H1 (cell line): ENCODE measurements around the gene CNNM4. TPM values are rescaled to one million over a fixed set of nuclear protein-coding genes. Genes with fewer than 3 reads are reported as not detected.

Experiments
- RXRA ChIP-seq: IDR thresholded peaks from 2 replicates; pipeline ENCODE4 v1.6.1; 2011; ENCODE audit warnings: low read depth, mild to moderate bottlenecking, low read length, moderate library complexity; ENCODE audit not compliant: insufficient read depth
- SIRT6 ChIP-seq: IDR thresholded peaks from one replicate; pipeline ENCODE4 v1.7.1; 2012; ENCODE audit warnings: low read length, inconsistent platforms
- SP1 ChIP-seq: IDR thresholded peaks from 2 replicates; pipeline ENCODE4 v1.6.1; 2011; ENCODE audit warnings: low read depth, low read length
- polyA plus RNA-seq, 7 experiments: library from polyadenylated mRNA; depleted of rRNA in 3 of 7; stranded (reverse) in 5 of 7; unstranded in 2 of 7; fragments of >200 nt in 5 of 7; fragments of 200-250 nt in 2 of 7; gene quantifications; 1 replicate in 5 of 7; 2 replicates in 1 of 7; 4 replicates in 1 of 7; pipeline versions ENCODE4 v1.2.1 to v1.2.3, GENCODE V29; 2011 to 2013; ENCODE audit warnings: missing spikeins in 2 of 7, mixed read lengths in 2 of 7
- total RNA-seq: library from RNA; stranded (reverse); fragmentation: NEBNext Ultra II Directional; extraction: Animal tissue kit (Norgen Biotek cat#: 25700); gene quantifications from 2 replicates; pipeline ENCODE4 v1.2.1, GENCODE V29; 2021

Gene CNNM4
- total and polyA plus RNA-seq, 2 of the 8 experiments (the other 6 are each of a cell fraction or from before 2014, with no cell fraction given) = 10.3 to 11.0 TPM

- TF ChIP-seq RXRA = no peak
- no peak for TF ChIP-seq SP1
- TF ChIP-seq SIRT6 = no peak
- TF ChIP-seq, all 59 proteins: peak for 0
These were observed 77.9 kb downstream of the CNNM4 start (continued) for GRCh38 chr2:96838345-96839292.
